HepG2 (cell line): ENCODE data around the gene MAPK11. TPM values are rescaled to one million over a fixed set of nuclear protein-coding genes. Genes with fewer than 3 reads are reported as not detected.

Experiments used
- ARID2 ChIP-seq: sonication (generic); formaldehyde crosslinking; IDR thresholded peaks from 2 replicates; pipeline ENCODE4 v1.8.1; 2022; ENCODE audit warnings: mild to moderate bottlenecking, missing genetic modification reagents, borderline replicate concordance
- GATA4 ChIP-seq: sonication (generic); IDR thresholded peaks from 2 replicates; pipeline ENCODE4 v1.6.1; 2016; ENCODE audit warnings: antibody characterized with exemption, low read depth, borderline replicate concordance
- HNF4A ChIP-seq: sonication (generic); formaldehyde crosslinking; IDR thresholded peaks from 2 replicates; pipeline ENCODE4 v1.4.0; 2020; ENCODE audit warnings: missing genetic modification reagents
- HNRNPL ChIP-seq: fragments of 200-400 bp; formaldehyde crosslinking; IDR thresholded peaks from 2 replicates; pipeline ENCODE4 v1.6.1; 2017; ENCODE audit warnings: mild to moderate bottlenecking, low read depth, low read length
- JUND ChIP-seq: sonication (generic); formaldehyde crosslinking; IDR thresholded peaks from 2 replicates; pipeline ENCODE4 v1.8.0; 2022; ENCODE audit warnings: mild to moderate bottlenecking, missing genetic modification reagents
- KLF15 ChIP-seq: sonication (generic); formaldehyde crosslinking; IDR thresholded peaks from 2 replicates; pipeline ENCODE4 v1.8.1; 2023; ENCODE audit warnings: borderline replicate concordance, mild to moderate bottlenecking, inconsistent platforms, missing genetic modification reagents, mixed read lengths
- KMT2B ChIP-seq: IDR thresholded peaks from 2 replicates; pipeline ENCODE4 v1.6.1; 2016; ENCODE audit warnings: missing genetic modification reagents, missing compliant biosample characterization
- MLLT10 ChIP-seq: sonication (generic); formaldehyde crosslinking; IDR thresholded peaks from 2 replicates; pipeline ENCODE4 v1.4.0; 2020; ENCODE audit warnings: missing genetic modification reagents
- RAD21 ChIP-seq: fragments of 450-650 bp; formaldehyde crosslinking; IDR thresholded peaks from 2 replicates; pipeline ENCODE4 v1.5.0; 2020; ENCODE audit warnings: mild to moderate bottlenecking
- SP1 ChIP-seq, 2 experiments: fragments of 450-650 bp in 1 of 2; sonication (generic) in 1 of 2; formaldehyde crosslinking in 1 of 2; IDR thresholded peaks; 2 replicates each; pipeline versions ENCODE4 v1.4.0 to v1.6.1; 2016 to 2020; ENCODE audit warnings: missing genetic modification reagents in 1 of 2
- THYN1 ChIP-seq: sonication (generic); formaldehyde crosslinking; IDR thresholded peaks from 2 replicates; pipeline ENCODE4 v1.8.1; 2023; ENCODE audit warnings: low read depth, mild to moderate bottlenecking, moderate library complexity, missing genetic modification reagents, borderline replicate concordance
- U2AF1 ChIP-seq: fragments of 200-400 bp; formaldehyde crosslinking; optimal IDR thresholded peaks from 2 replicates; pipeline ENCODE3; 2017; ENCODE audit warnings: mild to moderate bottlenecking, low read depth, low read length
- ZBTB49 ChIP-seq: sonication (generic); formaldehyde crosslinking; IDR thresholded peaks from 2 replicates; pipeline ENCODE4 v1.4.0; 2020; ENCODE audit warnings: missing genetic modification reagents, borderline replicate concordance
- ZNF430 ChIP-seq: sonication (generic); formaldehyde crosslinking; IDR thresholded peaks from 2 replicates; pipeline ENCODE4 v1.9.0; 2021; ENCODE audit warnings: mild to moderate bottlenecking, missing genetic modification reagents
- ZNF432 ChIP-seq: sonication (generic); formaldehyde crosslinking; IDR thresholded peaks from 2 replicates; pipeline ENCODE4 v1.5.0; 2020; ENCODE audit warnings: missing genetic modification reagents, mild to moderate bottlenecking, borderline replicate concordance
- ZNF503 ChIP-seq: sonication (generic); formaldehyde crosslinking; IDR thresholded peaks from 2 replicates; pipeline ENCODE4 v1.4.0; 2020; ENCODE audit warnings: missing genetic modification reagents
- ZNF687 ChIP-seq: sonication (generic); formaldehyde crosslinking; IDR thresholded peaks from 2 replicates; pipeline ENCODE4 v1.5.1; 2020; ENCODE audit warnings: mild to moderate bottlenecking, missing genetic modification reagents, moderate library complexity
- ZNF841 ChIP-seq: sonication (generic); formaldehyde crosslinking; IDR thresholded peaks from 2 replicates; pipeline ENCODE4 v1.8.1; 2023; ENCODE audit warnings: missing genetic modification reagents, borderline replicate concordance
- polyA plus RNA-seq, 8 experiments: library from polyadenylated mRNA; depleted of rRNA in 3 of 8; stranded (reverse) in 7 of 8; unstranded in 1 of 8; fragments of >200 nt; fragmentation: Illumina TruSeq in 4 of 8; extraction: Trizol in 4 of 8; gene quantifications; 2 replicates each; pipeline versions ENCODE4 v1.2.1 to v1.2.3, GENCODE V29; 2011 to 2016; ENCODE audit warnings: low read depth in 4 of 8, missing spikeins in 1 of 8, mixed read lengths in 1 of 8; ENCODE audit not compliant: insufficient read depth in 1 of 8
- total RNA-seq, 5 experiments: library from RNA; depleted of rRNA; stranded (reverse); fragments of >200 nt; fragmentation: Illumina TruSeq; extraction: Trizol; gene quantifications; 2 replicates each; pipeline ENCODE4 v1.2.3, GENCODE V29; 2016; ENCODE audit warnings: low read depth in 1 of 5

The MAPK11 gene
- total and polyA plus RNA-seq, 2 of the 13 experiments (the other 11 are each of a cell fraction or from before 2014, with no cell fraction given): 0.15 to 0.17 TPM

GRCh38 chr22:50252082-50253045 is 17.8 kb downstream of the MAPK11 start (continued):
- no peak; the same call in 1 of the 2 replicates for TF ChIP-seq ZNF687 (CRISPR knock-in tag)
- TF ChIP-seq SP1 (IDR thresholded peaks at IDR 0.05): no peak
- TF ChIP-seq SP1 (CRISPR knock-in tag; IDR thresholded peaks at IDR 0.05): no peak
- peak; percentile 93 for TF ChIP-seq HNRNPL
- TF ChIP-seq JUND (CRISPR knock-in tag): 0 out of 2 replicates have a peak, but pooled peaks have one; percentile 12
- no peak for TF ChIP-seq MLLT10
- no peak for TF ChIP-seq GATA4
- peak; percentile 67; the same call in 1 of the 2 replicates for TF ChIP-seq RAD21 (CRISPR knock-in tag)
- no peak for TF ChIP-seq KMT2B
- no peak for TF ChIP-seq ZNF841
- TF ChIP-seq THYN1 (CRISPR knock-in tag): no peak
- no peak for TF ChIP-seq ZBTB49 (CRISPR knock-in tag)
- TF ChIP-seq ARID2 (CRISPR knock-in tag): no peak
- no peak for TF ChIP-seq ZNF430 (CRISPR knock-in tag)
- TF ChIP-seq ZNF432 (CRISPR knock-in tag): no peak
- TF ChIP-seq U2AF1: peak; percentile 78
- TF ChIP-seq ZNF503 (CRISPR knock-in tag): no peak
- TF ChIP-seq KLF15: 0 out of 2 replicates have a peak, but pooled peaks have one; percentile 43
- TF ChIP-seq HNF4A (CRISPR knock-in tag): peak; percentile 6; the same call in 1 of the 2 replicates
